Liver (tissue), 9 donors: ENCODE data around the gene FBXO31. TPM values are rescaled to one million over a fixed set of nuclear protein-coding genes. Genes with fewer than 3 reads are reported as not detected.
"Not testable (repeated sequence)": the region's sequence is repeated elsewhere in the genome, so short reads cannot be mapped to it uniquely, and the experiment has no call there.

Experiments used
- DNase-seq: peaks from one replicate; pipeline ENCODE4 v3.0.0-alpha.2; 2017; ENCODE audit warnings: low spot score
- H3K27ac ChIP-seq, 2 donors: one replicate each; pipeline ENCODE4 v1.7.0; 2013; ENCODE audit warnings: inconsistent platforms in 2 of 2, low read length in 2 of 2, control low read depth in 1 of 2, low read depth in 1 of 2, mild to moderate bottlenecking in 1 of 2
- H3K27me3 ChIP-seq, 4 donors: one replicate each; pipeline versions ENCODE4 v1.6.1 to v1.7.0; 2013; ENCODE audit warnings: low read length in 3 of 4, inconsistent platforms in 1 of 4, mild to moderate bottlenecking in 1 of 4, moderate library complexity in 1 of 4; ENCODE audit not compliant: control insufficient read depth in 4 of 4, insufficient read depth in 4 of 4
- H3K36me3 ChIP-seq, 4 donors: one replicate each; pipeline versions ENCODE4 v1.6.1 to v1.7.0; 2013; ENCODE audit warnings: low read length in 3 of 4, mild to moderate bottlenecking in 3 of 4, low read depth in 1 of 4, moderate library complexity in 1 of 4; ENCODE audit not compliant: control insufficient read depth in 4 of 4, insufficient read depth in 3 of 4
- H3K4me1 ChIP-seq, 4 donors: one replicate each; pipeline versions ENCODE4 v1.6.1 to v1.7.0; 2013; ENCODE audit warnings: low read length in 3 of 4, mild to moderate bottlenecking in 3 of 4, moderate library complexity in 1 of 4; ENCODE audit not compliant: control insufficient read depth in 4 of 4, insufficient read depth in 4 of 4
- H3K4me3 ChIP-seq, 3 donors: one replicate each; pipeline versions ENCODE4 v1.6.1 to v1.7.0; 2013; ENCODE audit warnings: low read length in 3 of 3, control low read depth in 1 of 3, low read depth in 1 of 3, mild to moderate bottlenecking in 1 of 3
- H3K9ac ChIP-seq, 2 donors: one replicate each; pipeline ENCODE4 v1.7.0; 2013; ENCODE audit warnings: low read length in 2 of 2, mild to moderate bottlenecking in 2 of 2, moderate library complexity in 2 of 2, control low read depth in 1 of 2, low read depth in 1 of 2
- H3K9me3 ChIP-seq, 4 donors: one replicate each; pipeline versions ENCODE4 v1.6.1 to v1.7.0; 2013; ENCODE audit warnings: low read length in 3 of 4; ENCODE audit not compliant: control insufficient read depth in 4 of 4
- ATF3 ChIP-seq: IDR thresholded peaks from 2 replicates; pipeline ENCODE4 v1.6.1; 2016; ENCODE audit warnings: antibody characterized with exemption
- CTCF ChIP-seq: fragments of 150-350 bp; IDR thresholded peaks from 2 replicates; pipeline ENCODE4 v1.5.1; 2017; ENCODE audit warnings: improper control_type of control experiment, low read depth, low read length; ENCODE audit not compliant: missing input control
- EGR1 ChIP-seq, 2 donors: IDR thresholded peaks; 2 replicates each; pipeline ENCODE4 v1.6.1; 2016 to 2018; ENCODE audit warnings: antibody characterized with exemption in 2 of 2, low read depth in 2 of 2
- FOXA2 ChIP-seq: IDR thresholded peaks from 2 replicates; pipeline ENCODE4 v1.6.1; 2016; ENCODE audit warnings: antibody characterized with exemption
- HNF4A ChIP-seq, 2 donors: conservative IDR thresholded peaks; 2 replicates each; pipeline ENCODE4 v1.6.1; 2016; ENCODE audit warnings: antibody characterized with exemption in 2 of 2, mild to moderate bottlenecking in 2 of 2
- HNF4G ChIP-seq: IDR thresholded peaks from 2 replicates; pipeline ENCODE4 v1.6.1; 2016; ENCODE audit warnings: antibody characterized with exemption
- MAX ChIP-seq: IDR thresholded peaks from 2 replicates; pipeline ENCODE4 v1.6.1; 2016; ENCODE audit warnings: antibody characterized with exemption
- NR2F2 ChIP-seq: IDR thresholded peaks from 2 replicates; pipeline ENCODE4 v1.6.1; 2016; ENCODE audit warnings: antibody characterized with exemption
- RAD21 ChIP-seq, 2 donors: IDR thresholded peaks; 2 replicates each; pipeline ENCODE4 v1.6.1; 2016; ENCODE audit warnings: antibody characterized with exemption in 2 of 2, mild to moderate bottlenecking in 2 of 2
- REST ChIP-seq: IDR thresholded peaks from 2 replicates; pipeline ENCODE4 v1.6.1; 2016; ENCODE audit warnings: antibody characterized with exemption, mild to moderate bottlenecking
- RXRA ChIP-seq, 2 donors: IDR thresholded peaks; 2 replicates each; pipeline ENCODE4 v1.6.1; 2017 to 2018; ENCODE audit warnings: antibody characterized with exemption in 2 of 2, mild to moderate bottlenecking in 1 of 2
- SP1 ChIP-seq: IDR thresholded peaks from 2 replicates; pipeline ENCODE4 v1.6.1; 2018; ENCODE audit warnings: antibody characterized with exemption, mild to moderate bottlenecking
- TAF1 ChIP-seq: conservative IDR thresholded peaks from 2 replicates; pipeline ENCODE4 v1.6.1; 2016; ENCODE audit warnings: antibody characterized with exemption, mild to moderate bottlenecking
- YY1 ChIP-seq: IDR thresholded peaks from 2 replicates; pipeline ENCODE4 v1.6.1; 2016; ENCODE audit warnings: antibody characterized with exemption, mild to moderate bottlenecking
- WGBS: extraction: QIAGEN DNeasy Blood & Tissue Kit; methylation state at CpG from one replicate; pipeline ENCODE4 v1.1.7; 2013; 5-methylcytosine and 5-hydroxymethylcytosine counted together
- polyA plus RNA-seq, 2 donors: library from polyadenylated mRNA; stranded (reverse) in 1 of 2; unstranded in 1 of 2; fragments of 200-250 nt in 1 of 2; fragments of >200 nt in 1 of 2; fragmentation: Nextera tagmentation in 1 of 2; extraction: Ambion mirVana in 1 of 2; gene quantifications; one replicate each; pipeline versions ENCODE4 v1.2.1 to v1.2.3, GENCODE V29; 2013 to 2015
- total RNA-seq, 2 donors: library from RNA; depleted of rRNA; stranded (reverse); fragments of >200 nt; gene quantifications; one replicate each; pipeline ENCODE4 v1.2.3, GENCODE V29; 2014
- donor health status: healthy.
- donor health status: healthy.
- donor health status: healthy.
- donor health status: healthy.
- donor health status: healthy.

The FBXO31 gene
- total and polyA plus RNA-seq, 4 donors = 13.2 to 30.3 (median 18.1) TPM

- Histone ChIP-seq H3K4me3 (no peak overlapping the region), H3K9me3 (no peaks in the 10 kb centered on the region), H3K27ac (no peak overlapping the region), H3K27me3 (no peaks in the 10 kb centered on the region), H3K4me1 (peaks cover 0 to 9% (median 8%) of the 10 kb centered on the region in 4 donors), H3K9ac (no peak overlapping the region), H3K36me3 (peaks cover 2 to 14% (median 11%) of the 10 kb centered on the region in 4 donors)
- 88% methylated on average over 13 of the region's 13 CpGs for WGBS
- TF ChIP-seq REST (no peak), NR2F2 (no peak), SP1 (no peak), RXRA (IDR thresholded peaks at IDR 0.05) (no peak)
- DNase-seq = no peak
These were observed 18.4 kb downstream of the FBXO31 start for GRCh38 chr16:87365021-87365713.

- TF ChIP-seq EGR1 (IDR thresholded peaks at IDR 0.05; ENCODE audit: low read depth in 2 of 2) (no peak), MAX (no peak), HNF4G (no peak), CTCF (no peak), ATF3 (no peak), TAF1 (no peak), NR2F2 (no peak), RAD21 (IDR thresholded peaks at IDR 0.05) (no peak), YY1 (no peak), FOXA2 (no peak), REST (no peak), HNF4A (conservative IDR thresholded peaks at IDR 0.05) (no peak), SP1 (no peak)
- H3K9ac ChIP-seq = no peak overlapping the region
- H3K9me3 ChIP-seq = no peaks in the 10 kb centered on the region
- no peak for DNase-seq
- 48% methylated on average over 17 of the region's 17 CpGs for WGBS
- H3K27ac ChIP-seq = peak overlapping the region; percentile 47 to 51
- H3K27me3 ChIP-seq = no peaks in the 10 kb centered on the region
- H3K4me1 ChIP-seq = peaks cover 0 to 7% (median 6%) of the 10 kb centered on the region in 4 donors
- no peak overlapping the region for H3K4me3 ChIP-seq
- H3K36me3 ChIP-seq = peaks cover 7 to 24% (median 23%) of the 10 kb centered on the region in 4 donors
These were observed 19.7 kb downstream of the FBXO31 start for GRCh38 chr16:87363771-87364455.

- H3K36me3 ChIP-seq = peaks cover 7 to 33% (median 32%) of the 10 kb centered on the region in 4 donors
- H3K27ac ChIP-seq, H3K4me3 ChIP-seq, H3K4me1 ChIP-seq, DNase-seq, H3K27me3 ChIP-seq, H3K9me3 ChIP-seq, H3K9ac ChIP-seq: not testable (repeated sequence)
- 96% methylated on average over 13 of the region's 13 CpGs for WGBS
These were observed 20.6 kb downstream of the FBXO31 start for GRCh38 chr16:87362828-87363559.
